ENCODE data around the gene SPOCK3. TPM values are rescaled to one million over a fixed set of nuclear protein-coding genes. Genes with fewer than 3 reads are reported as not detected.
"Not testable (repeated sequence)": the region's sequence is repeated elsewhere in the genome, so short reads cannot be mapped to it uniquely, and the experiment has no call there.

The SPOCK3 gene
- total RNA-seq, 1 donor from 2014 or later: 2.3 TPM

DNA sequence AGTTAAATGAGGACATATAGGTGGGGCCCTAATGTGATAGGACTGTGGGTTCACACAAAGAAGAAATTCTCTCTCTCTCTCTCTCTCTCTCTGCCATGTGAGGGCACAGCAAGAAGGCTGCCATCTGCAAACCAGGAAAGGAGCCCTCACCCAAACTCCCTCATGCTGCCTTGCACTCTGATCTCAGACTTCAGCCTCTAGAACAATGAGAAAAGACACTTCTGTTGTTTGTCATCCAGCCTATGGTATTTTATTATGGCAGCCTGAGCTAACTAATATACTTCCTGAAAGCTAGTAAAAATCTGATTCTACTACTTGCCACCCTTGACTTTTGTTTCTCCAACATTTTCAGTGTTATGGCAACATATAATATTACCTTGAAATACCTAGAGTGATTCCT, 425.9 kb downstream of the SPOCK3 start:
- Mint-ChIP-seq H3K4me1 (no peaks in the 10 kb centered on the region), H3K36me3 (no peaks in the 10 kb centered on the region), H3K27ac (no peak overlapping the region), H3K4me3 (no peak overlapping the region), H3K9me3 (no peaks in the 10 kb centered on the region), H3K27me3 (ENCODE audit: low read depth) (no peaks in the 10 kb centered on the region)
- DNase-seq (ENCODE audit: low spot score in 2 of 2, unreplicated experiment in 2 of 2): no peak
- TF ChIP-seq CTCF (IDR thresholded peaks at IDR 0.05; ENCODE audit: unreplicated experiment): no peak

DNA sequence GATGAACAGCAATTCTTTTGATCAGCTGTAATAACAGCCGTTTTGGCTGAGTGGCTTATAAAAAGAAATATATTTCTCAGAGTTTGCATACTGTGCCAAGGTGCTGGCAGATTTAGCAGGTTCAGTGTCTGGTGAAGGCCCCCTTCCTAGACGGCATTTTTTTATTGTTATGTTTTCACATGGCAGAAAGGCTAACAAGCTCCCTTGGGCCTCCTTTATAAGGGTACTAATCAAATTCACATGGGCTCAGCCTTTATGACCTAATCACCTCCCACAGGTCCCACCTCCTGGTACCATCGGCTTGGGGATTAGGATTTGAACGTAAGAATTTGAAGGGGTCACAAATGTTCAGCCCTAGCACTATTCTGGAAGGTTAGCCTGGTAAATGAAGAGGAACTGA, 431.9 kb downstream of the SPOCK3 start:
- H3K4me3 Mint-ChIP-seq: no peak overlapping the region
- H3K27me3 Mint-ChIP-seq (ENCODE audit: low read depth): no peaks in the 10 kb centered on the region
- TF ChIP-seq CTCF (IDR thresholded peaks at IDR 0.05; ENCODE audit: unreplicated experiment): no peak

DNA sequence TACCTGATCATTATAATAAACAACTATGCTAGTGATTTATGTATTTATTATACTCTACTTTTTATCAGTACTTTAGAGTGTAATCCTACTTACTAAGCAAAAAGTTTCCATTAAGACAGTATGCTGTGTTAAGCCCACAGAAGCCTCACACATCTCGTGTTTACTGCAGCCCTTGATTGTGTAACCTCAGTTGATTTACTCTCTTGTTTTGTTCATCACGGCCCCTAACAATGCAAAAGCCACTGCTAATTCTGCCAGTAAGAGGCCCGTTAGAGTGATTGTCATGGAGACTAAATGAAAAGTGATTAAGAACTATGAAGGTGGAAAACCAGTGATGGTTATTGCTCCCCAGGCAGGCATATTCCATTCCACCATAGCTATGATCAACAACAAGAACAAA, 436.2 kb downstream of the SPOCK3 start:
- Mint-ChIP-seq H3K36me3 (no peaks in the 10 kb centered on the region), H3K9me3 (peaks cover 5% of the 10 kb centered on the region), H3K27me3 (ENCODE audit: low read depth) (no peaks in the 10 kb centered on the region), H3K4me3 (no peak overlapping the region), H3K4me1 (peaks cover 6% of the 10 kb centered on the region), H3K27ac (no peak overlapping the region)
- no peak for TF ChIP-seq CTCF (IDR thresholded peaks at IDR 0.05; ENCODE audit: unreplicated experiment)
- no peak for DNase-seq (ENCODE audit: low spot score in 2 of 2, unreplicated experiment in 2 of 2)

More for the DNA sequence above, 431.9 kb downstream of the SPOCK3 start:
- peaks cover 6% of the 10 kb centered on the region for H3K4me1 Mint-ChIP-seq
- DNase-seq (ENCODE audit: low spot score in 2 of 2, unreplicated experiment in 2 of 2): no peak
- H3K27ac Mint-ChIP-seq: peak overlapping the region; percentile 6
- no peaks in the 10 kb centered on the region for H3K36me3 Mint-ChIP-seq
- peaks cover 5% of the 10 kb centered on the region for H3K9me3 Mint-ChIP-seq

GRCh38 chr4:166777760-166778159, 456.5 kb downstream of the SPOCK3 start:
- Mint-ChIP-seq H3K4me3 (no peak overlapping the region), H3K4me1 (no peaks in the 10 kb centered on the region), H3K9me3 (no peaks in the 10 kb centered on the region), H3K27ac (no peak overlapping the region), H3K36me3 (no peaks in the 10 kb centered on the region), H3K27me3 (ENCODE audit: low read depth) (no peaks in the 10 kb centered on the region)
- no peak for TF ChIP-seq CTCF (IDR thresholded peaks at IDR 0.05; ENCODE audit: unreplicated experiment)
- DNase-seq (ENCODE audit: low spot score in 2 of 2, unreplicated experiment in 2 of 2): no peak

GRCh38 chr4:166763018-166763417, 471.3 kb downstream of the SPOCK3 start:
- no peak for DNase-seq (ENCODE audit: low spot score in 2 of 2, unreplicated experiment in 2 of 2)
- Mint-ChIP-seq H3K27ac (no peak overlapping the region), H3K9me3 (peaks cover 38% of the 10 kb centered on the region), H3K36me3 (peaks cover 2% of the 10 kb centered on the region), H3K4me3 (no peak overlapping the region), H3K4me1 (no peaks in the 10 kb centered on the region), H3K27me3 (ENCODE audit: low read depth) (no peaks in the 10 kb centered on the region)
- TF ChIP-seq CTCF (IDR thresholded peaks at IDR 0.05; ENCODE audit: unreplicated experiment): no peak

- H3K4me1 Mint-ChIP-seq: peaks cover 2% of the 10 kb centered on the region
- DNase-seq (ENCODE audit: low spot score in 2 of 2, unreplicated experiment in 2 of 2): no peak
- H3K27ac Mint-ChIP-seq: no peak overlapping the region
- H3K9me3 Mint-ChIP-seq: peaks cover 17% of the 10 kb centered on the region
- no peaks in the 10 kb centered on the region for H3K27me3 Mint-ChIP-seq (ENCODE audit: low read depth)
- TF ChIP-seq CTCF (IDR thresholded peaks at IDR 0.05; ENCODE audit: unreplicated experiment): no peak
- H3K36me3 Mint-ChIP-seq: no peaks in the 10 kb centered on the region
- H3K4me3 Mint-ChIP-seq: no peak overlapping the region
Observed at GRCh38 chr4:166741742-166742141, 492.6 kb downstream of the SPOCK3 start.

DNA sequence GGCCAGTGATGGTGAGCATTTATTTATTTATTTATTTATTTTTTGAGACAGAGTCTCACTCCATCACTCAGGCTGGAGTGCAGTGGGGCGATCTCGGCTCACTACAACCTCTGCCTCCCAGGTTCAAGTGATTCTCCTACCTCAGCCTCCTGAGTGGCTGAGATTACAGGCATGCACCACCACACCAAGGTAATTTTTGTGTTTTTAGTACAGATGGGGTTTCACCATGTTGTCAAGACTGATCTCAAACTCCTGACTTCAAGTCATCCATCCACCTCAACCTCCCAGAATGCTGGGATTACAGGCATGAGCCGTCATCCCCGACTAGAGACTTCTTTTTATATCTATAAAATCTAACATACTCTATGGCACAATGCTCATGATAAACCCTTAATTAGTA, 495.1 kb downstream of the SPOCK3 start:
- H3K9me3 Mint-ChIP-seq; DNase-seq (ENCODE audit: low spot score in 2 of 2, unreplicated experiment in 2 of 2); H3K27ac Mint-ChIP-seq; H3K27me3 Mint-ChIP-seq (ENCODE audit: low read depth); H3K4me3 Mint-ChIP-seq; H3K4me1 Mint-ChIP-seq; H3K36me3 Mint-ChIP-seq: not testable (repeated sequence)

All from mesothelial cell of epicardium (in vitro differentiated cells).